GM10847 (cell line): Measurements from ENCODE around the gene C1QTNF1.

Source experiments
- POLR2A ChIP-seq: IDR thresholded peaks from 2 replicates; pipeline ENCODE4 v1.6.1; 2011; ENCODE audit not compliant: insufficient read length; ENCODE audit errors: extremely low read depth

Gene C1QTNF1

DNA sequence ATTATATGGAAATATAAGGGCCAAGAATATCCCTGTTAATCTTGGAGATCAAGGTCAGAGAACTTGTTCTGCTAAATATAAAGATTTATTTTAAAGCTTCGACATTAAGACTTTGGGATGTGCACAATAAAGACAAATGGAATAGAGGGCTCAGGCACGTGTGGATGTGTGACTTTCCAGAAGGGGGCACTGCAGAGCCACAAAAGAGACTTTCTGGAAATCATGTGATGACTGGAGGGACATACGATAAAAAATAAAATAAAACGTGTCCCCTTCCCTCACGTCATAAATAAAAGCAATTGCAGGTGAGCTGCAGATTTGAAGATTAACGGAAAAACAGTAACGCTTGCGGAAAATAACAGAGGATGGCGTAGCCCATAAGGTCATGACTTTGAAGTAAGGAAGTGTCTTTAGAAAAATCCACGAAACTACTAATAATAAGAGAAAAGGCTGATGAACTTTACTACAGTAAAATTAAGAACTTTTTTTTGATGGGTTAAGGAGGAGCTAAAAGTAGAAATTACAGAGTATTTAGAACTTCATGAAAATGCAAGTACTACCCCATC, 41.2 kb downstream of the C1QTNF1 start:
- no peak for TF ChIP-seq POLR2A

- TF ChIP-seq POLR2A: no peak
Measured at GRCh38 chr17:79066963-79067362, 43.0 kb downstream of the C1QTNF1 start.

- no peak for TF ChIP-seq POLR2A
Measured at GRCh38 chr17:79070266-79070880, 46.4 kb downstream of the C1QTNF1 start.

- TF ChIP-seq POLR2A: no peak
Measured at GRCh38 chr17:79071161-79071740, 47.3 kb downstream of the C1QTNF1 start.

DNA sequence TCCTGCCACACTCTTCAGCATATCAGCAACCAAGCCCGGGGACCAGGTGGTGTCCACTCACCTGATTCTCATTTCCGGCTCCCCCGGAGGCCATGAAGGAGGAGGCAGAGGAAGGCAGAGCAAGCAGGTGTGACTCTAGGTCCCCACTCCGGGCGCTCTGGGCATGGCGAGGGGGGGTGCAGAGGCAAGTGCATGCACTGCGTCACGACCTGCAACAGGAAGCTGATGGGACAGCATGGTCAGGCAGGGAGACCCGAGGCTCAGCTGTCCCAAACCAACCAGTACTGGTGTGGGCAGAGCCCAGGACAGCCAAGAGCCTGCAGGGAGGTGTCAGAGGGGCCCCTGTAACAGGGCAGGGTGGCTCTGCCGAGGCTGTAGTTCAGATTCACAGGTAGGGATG, 48.6 kb downstream of the C1QTNF1 start:
- no peak for TF ChIP-seq POLR2A

DNA sequence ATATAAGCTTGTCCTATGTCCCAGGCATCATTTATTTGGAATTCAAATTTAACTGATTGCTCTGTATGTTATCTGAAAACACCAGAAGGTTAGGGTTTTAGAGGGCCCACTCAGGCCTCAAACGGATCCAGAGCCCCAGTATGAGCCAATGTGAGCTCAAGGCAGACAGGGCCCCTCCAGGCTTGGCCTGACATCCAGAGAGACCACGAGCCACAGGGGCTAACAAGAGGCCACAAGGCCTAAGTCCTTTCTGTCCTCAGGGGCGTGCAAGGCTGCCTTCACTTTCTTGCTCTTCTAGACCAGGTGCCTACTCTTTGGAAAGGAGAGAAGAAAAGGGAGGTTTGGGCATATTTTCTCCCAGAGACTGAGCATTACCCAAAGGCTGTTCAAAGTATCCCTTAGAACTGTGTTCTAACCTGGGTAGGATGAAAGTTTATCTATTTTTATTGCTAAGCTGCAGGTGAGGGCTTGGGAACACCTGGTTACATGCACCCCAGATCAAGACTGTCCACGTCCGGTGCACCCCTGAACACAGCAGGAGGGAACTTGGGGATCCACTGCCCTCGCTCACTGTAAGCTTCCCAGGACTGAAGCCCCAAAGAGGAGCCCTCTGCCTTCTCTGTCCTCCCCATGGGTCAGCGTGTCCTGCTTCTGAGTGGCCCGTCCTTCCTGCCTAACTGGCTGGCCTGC, 49.2 kb downstream of the C1QTNF1 start:
- TF ChIP-seq POLR2A: no peak

DNA sequence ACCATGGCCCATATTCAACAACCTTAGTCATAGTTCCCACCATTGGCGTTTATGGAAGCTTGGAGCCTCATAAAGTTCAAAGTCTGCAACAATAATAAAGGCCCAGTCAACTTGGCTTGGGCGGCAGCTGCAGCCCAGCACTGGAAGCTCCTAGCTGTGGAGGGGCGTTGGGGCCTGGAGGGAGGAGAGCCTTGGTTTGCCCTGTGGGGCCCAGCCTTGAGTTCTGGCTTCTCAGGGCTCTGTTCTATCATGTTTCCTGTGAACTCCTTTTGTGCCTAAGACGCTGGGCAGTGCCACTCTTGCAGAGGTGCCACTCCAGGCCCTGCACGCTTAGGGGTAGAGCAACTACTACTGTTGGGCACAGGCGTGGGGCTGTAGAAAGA, 49.7 kb downstream of the C1QTNF1 start:
- no peak for TF ChIP-seq POLR2A

- peak; percentile 65 for TF ChIP-seq POLR2A
Measured at GRCh38 chr17:79074649-79075445, 50.9 kb downstream of the C1QTNF1 start, which contains the start of gene ENGASE. ENGASE (plus strand) TSS chr17:79074824; CDS start chr17:79074945, 121 bp downstream.

- no peak for TF ChIP-seq POLR2A
Measured at GRCh38 chr17:79075446-79075750, 51.4 kb downstream of the C1QTNF1 start.

DNA sequence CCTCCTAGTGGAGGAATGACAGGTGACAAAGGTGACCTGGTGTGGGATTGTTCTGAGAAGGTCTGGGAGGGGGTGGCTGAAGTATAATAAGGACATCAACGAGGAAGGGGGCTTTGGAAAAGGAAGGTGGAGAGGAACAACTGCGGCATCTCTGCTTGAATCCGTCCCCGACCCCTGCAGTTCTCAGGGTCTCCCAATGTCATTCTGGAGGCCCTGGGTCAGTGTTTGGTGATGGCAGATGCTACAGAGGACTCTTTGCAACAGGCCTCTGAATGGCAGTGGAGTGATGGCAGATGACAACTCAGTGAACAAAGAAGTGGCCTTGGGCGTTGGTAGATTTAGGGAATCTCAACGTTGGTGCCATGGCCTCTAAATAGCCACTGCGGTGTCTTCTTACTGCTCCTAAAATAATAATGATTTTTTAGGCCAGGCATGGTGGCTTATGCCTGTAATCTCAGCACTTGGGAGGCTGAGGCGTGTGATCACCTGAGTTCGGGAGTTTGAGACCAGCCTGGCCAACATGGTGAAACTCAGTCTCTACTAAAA, 52.0 kb downstream of the C1QTNF1 start:
- TF ChIP-seq POLR2A: no peak

DNA sequence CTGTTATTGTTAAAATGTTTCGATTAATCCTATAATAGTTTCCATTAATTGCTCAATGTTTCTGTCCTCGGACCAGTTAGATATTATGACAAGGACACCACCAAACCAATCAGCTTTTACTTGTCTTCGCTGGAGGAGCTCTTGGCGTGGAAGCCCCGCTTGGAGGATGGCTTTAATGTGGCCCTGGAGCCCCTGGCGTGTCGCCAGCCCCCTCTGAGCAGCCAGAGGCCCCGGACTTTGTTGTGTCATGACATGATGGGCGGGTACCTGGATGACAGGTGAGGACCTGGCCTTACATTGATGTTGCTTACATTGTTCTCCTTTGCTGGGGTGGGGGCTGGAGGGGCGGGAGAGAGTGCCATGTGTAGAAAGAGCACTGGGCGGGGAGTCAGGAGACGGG, 53.6 kb downstream of the C1QTNF1 start:
- TF ChIP-seq POLR2A: no peak

DNA sequence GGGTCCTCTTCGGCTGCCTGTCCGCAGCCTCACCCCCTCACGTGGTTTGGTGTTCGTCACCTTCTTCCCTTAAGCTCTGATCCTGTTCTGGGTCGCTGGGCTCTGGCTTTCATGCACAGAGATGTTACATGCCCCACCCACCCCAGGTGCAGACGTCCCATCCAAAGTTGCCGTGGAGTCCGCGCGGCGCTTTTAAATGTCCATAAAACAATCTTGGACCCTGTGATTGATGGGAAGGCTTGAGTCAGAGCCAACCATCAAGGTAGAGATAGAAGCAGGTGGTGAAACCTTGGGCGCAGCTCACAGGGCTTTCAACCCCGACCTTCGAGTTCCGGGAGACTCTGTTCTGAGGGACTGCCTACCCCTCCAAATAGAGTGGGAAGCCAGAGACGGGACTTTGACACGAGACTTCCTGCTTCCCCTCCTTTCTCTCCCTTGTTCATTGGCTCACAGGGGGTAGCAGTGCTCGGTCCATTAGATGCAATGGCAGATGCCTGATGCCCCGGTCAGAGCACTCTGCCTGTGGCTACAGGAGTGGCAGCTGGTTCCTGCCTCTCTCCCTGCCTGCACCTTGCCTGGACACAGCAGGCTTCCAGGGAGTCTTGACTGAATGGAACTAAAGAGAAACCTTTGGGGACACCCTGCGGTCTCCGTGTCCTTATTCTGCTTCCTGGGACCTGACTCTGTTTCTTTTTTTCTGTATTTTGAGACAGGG, 54.7 kb downstream of the C1QTNF1 start:
- no peak for TF ChIP-seq POLR2A

DNA sequence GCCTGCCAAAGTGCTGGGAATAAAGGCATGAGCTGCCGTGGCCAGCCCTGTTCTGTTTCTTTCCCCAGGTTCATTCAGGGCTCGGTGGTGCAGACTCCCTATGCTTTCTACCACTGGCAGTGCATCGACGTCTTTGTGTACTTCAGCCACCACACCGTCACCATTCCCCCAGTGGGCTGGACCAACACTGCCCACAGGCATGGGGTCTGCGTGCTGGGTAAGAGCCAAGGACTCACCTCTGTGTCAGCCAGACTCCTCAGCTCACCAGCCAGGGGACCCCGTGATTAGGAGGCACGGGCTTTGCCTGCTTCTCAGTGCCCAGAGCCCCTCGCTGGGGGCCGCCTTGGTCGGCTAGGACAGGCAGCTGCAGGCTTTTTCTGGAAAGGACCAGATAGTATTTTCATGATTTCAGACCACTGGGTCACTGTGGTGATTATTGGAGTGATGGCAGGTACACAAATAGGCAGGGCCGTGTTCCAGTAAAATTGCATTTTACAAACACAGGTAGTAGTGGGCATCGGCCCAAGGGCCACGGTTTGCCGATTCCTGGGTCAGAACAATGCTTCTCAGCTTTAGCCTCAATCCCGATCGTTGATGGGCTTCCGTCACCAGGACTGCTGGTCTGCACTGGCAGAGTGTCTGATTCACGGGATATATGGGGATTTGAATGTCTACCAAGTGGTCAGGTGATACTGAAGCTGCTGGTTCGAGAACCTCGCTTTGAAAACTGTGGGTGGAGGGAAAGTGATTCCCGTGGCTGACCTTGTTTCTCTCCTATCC, 55.6 kb downstream of the C1QTNF1 start:
- no peak for TF ChIP-seq POLR2A

DNA sequence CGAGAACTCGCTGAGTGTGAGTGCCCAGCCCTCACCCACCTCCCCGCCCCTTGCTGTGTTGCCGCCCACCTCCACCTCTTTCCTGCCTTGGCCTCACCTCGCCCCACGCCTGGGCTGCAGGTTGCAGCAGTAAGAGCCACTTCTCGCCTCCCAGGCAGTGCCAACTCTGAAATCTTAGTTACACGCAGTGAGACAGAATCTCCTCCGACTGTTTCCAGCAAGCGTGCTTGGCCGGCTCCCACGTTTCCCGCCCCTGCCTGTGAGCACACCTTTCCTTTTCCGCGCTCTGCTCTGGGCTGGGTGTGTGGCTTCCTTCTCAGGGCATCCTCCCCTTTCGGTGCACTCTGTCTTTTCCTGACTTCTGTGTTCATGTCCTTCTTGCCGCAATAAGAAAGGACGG, 56.4 kb downstream of the C1QTNF1 start:
- no peak for TF ChIP-seq POLR2A
